ENCODE results near the gene ZNF324.

- TF ChIP-seq CTCF (conservative IDR thresholded peaks at IDR 0.05; ENCODE audit: low read depth, low read length): no peak
- no peak for TF ChIP-seq FOS (IDR thresholded peaks at IDR 0.05; ENCODE audit: low read depth, low read length)
- no peak for TF ChIP-seq POLR2A (IDR thresholded peaks at IDR 0.05; ENCODE audit: low read depth, low read length)
- TF ChIP-seq SMC3 (IDR thresholded peaks at IDR 0.05; ENCODE audit: low read depth, low read length): no peak
- no peak for TF ChIP-seq RFX5 (IDR thresholded peaks at IDR 0.05; ENCODE audit: low read depth, low read length)
- no peak for TF ChIP-seq MXI1 (IDR thresholded peaks at IDR 0.05; ENCODE audit: borderline replicate concordance, low read depth, low read length)
Observed at GRCh38 chr19:58479303-58479702, 12.4 kb downstream of the ZNF324 start.
